Measurements from ENCODE around the gene TEFM.
"Not testable (repeated sequence)": the region's sequence is repeated elsewhere in the genome, so short reads cannot be mapped to it uniquely, and the experiment has no call there.

TEFM gene

GRCh38 chr17:30920683-30921543, 14.9 kb upstream of the TEFM start:
- DNase-seq (ENCODE audit: low read depth), result no peak

DNA sequence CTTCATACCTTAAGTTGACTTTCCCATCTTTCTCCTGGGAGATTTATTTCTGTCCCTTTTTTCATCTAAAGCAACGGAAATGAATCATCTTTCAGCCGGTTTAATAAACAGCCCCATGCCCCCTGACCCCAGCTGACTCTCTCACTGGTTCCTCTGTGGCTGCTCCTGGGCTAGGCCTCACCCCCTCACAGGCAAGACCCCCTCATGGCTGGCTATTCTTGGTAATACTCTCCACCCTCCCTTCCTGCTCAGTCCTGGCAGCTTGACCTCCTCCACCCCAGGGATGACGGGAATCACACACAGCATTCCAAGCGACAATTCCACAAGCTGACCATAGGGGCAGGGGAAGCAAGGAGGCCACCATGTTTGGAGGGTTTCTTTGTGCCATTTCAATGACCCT, 14.2 kb upstream of the TEFM start:
- no peak for DNase-seq (ENCODE audit: low read depth)

DNA sequence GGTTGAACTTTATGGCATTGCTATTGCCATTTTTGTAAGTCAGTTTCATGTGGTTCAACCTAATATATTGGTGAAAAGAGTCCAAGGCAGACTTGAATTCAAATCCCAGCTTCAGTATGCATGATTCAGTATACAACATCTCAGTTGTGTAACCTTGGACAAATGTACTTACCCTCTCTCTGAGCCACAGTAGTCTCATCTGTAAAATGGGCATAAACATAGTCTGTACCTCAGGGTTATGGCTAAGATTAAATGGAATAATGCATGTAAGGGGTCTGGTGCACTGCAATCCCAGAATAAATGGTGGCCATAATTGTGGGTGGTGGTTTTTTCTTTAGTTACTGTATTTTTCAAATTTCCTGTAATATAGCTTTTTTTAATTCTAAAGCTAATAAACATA, 11.0 kb upstream of the TEFM start:
- DNase-seq (ENCODE audit: low read depth), result no peak

DNA sequence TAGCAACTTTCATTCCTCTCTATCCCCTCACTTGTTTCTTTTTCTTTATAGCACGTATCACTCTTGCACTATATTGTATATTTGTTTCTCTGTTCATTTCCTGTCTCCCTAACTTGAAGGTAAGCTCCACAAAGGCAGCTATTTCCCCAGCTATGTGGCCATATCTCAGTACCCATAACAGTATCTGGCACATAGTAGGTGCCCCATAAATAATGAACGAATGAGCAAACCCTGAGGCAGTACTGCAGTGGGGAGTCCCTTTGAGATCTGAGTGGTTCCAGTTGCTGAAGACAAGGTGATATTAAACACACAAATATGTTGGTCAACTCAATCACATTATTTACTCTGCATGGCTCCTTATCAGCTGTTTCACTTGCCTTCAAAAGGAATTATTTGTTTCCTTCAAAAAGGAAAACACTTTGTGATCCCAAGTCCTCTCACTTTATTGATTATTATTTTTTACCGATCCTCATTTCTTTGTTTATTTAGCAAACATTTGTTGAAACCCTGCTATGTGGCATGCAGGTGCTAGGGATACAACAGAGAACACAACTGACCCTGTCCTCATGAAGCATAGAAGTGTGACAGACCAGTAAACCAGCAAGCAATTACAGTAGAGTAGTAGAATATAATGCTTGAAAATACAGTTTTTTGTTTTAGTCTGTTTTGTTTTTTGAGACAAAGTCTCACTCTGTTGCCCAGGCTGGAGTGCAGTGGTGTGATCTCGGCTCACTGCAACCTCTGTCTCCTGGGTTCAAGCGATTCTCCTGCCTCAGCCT, 10.0 kb upstream of the TEFM start:
- no peak for DNase-seq (ENCODE audit: low read depth)

DNA sequence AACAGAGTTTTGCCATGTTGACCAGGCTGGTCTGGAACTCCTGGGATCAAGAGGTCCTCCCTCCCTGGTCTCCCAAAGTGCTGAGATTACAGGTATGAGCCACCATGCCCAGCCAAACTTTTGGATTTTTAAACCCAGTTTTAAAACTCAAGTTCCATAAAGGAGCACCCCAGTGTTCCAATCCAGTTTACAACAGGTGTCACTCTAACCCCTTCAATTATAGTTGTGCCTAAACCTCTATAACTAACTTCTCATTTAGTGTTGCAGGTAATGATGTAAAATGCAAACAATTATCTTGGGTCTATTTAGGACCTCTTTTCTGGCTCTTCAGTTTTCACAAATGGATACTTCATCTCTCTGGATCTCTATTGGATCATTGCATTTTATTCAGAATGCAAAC, 7.9 kb upstream of the TEFM start:
- no peak for DNase-seq (ENCODE audit: low read depth)

DNA sequence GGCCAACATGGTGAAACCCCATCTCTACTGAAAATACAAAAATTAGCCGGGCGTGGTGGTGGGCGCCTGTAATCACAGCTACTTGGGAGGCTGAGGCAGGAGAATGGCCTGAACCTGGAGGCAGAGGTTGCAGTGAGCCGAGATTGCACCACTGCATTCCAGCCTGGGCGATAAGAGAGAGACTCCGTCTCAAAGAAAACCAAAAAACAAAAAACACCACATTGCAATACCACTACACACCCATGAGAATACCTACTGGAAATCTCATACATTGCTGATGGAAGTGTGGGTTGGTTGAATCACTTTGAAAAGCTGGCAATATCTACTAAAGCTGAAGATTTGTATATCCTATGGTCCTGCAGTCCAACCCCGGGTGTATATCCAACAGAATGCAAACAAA, 4.1 kb upstream of the TEFM start:
- DNase-seq (ENCODE audit: low read depth), result not testable (repeated sequence)

DNA sequence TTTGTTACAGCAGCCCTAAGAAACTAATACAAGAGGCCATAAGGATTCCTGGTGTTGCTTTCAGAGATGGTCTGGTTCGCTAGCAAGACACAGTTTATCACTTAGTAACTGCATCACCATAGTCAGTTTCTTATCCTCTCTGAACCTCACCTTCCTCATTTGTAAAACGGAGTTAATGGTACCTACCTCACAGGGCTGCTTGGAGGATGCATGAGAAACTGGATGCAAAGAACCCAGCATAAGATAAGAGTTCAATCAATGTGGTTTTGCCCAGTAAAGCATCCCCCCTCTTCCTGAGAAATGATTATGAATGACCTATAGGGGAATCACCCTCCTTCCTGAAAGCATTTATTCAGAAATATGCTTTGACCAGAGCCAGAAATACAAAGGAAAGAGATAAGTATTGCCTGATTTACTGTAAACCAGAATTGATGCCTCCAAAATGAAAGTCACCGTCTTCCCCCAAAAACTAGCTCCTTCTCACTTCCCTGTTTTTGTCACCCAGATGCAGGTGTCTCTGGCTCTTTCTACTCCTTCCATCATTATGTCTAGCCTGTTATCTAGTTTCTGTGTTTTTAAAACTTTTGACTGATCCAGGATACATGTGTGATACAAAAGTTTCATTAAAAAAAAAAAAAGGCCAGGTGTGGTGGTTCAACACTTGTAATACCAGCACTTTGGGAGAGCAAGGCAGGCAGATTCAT, 2.8 kb upstream of the TEFM start:
- no peak for DNase-seq (ENCODE audit: low read depth)

- DNase-seq (ENCODE audit: low read depth), result no peak
Measured at GRCh38 chr17:30905742-30906100, 317 bp downstream of the TEFM start.

GRCh38 chr17:30897311-30897710, 8.7 kb downstream of the TEFM start:
- no peak for DNase-seq (ENCODE audit: low read depth)

DNA sequence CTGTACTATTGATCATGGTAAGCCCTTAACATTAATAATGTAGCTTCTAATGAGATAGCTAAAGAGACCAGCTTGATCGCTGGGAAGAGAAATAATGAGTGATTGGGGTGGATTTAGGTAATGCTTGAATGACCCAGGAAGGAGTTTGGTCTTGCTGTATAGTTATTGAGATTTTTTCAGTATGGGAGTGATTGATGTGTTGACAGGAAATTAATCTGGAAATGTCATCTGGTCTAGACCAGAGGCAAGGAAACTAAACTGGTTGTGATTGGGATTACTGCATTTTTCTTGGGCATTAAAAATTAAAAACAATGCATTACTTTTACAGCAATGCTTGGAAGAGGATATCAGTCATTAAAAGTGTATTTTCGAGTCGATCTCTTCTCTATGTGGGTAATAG, 11.8 kb downstream of the TEFM start:
- DNase-seq (ENCODE audit: low read depth), result no peak

GRCh38 chr17:30886187-30886586, 19.9 kb downstream of the TEFM start:
- no peak for DNase-seq (ENCODE audit: low read depth)

- DNase-seq (ENCODE audit: low read depth), result no peak
Measured at GRCh38 chr17:30869005-30869404, 37.0 kb downstream of the TEFM start.

DNA sequence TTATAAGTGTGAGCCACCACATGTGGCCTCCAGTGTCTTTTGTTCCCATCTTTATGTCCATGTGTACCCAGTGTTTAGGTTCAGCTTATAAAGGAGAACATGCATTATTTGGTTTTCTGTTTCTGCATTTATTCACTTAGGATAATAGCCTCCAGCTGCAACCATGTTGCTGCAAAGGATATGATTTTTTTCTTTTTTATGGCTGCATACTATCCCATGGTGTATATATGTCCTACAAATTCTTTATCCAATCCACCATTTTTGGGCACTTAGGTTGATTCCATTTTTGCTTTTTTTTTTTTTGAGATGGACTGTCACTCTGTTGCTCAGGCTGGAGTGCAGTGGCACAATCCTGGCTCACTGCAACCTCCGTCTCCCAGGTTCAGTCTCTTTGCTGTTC, 41.4 kb downstream of the TEFM start:
- DNase-seq (ENCODE audit: low read depth), result no peak

DNA sequence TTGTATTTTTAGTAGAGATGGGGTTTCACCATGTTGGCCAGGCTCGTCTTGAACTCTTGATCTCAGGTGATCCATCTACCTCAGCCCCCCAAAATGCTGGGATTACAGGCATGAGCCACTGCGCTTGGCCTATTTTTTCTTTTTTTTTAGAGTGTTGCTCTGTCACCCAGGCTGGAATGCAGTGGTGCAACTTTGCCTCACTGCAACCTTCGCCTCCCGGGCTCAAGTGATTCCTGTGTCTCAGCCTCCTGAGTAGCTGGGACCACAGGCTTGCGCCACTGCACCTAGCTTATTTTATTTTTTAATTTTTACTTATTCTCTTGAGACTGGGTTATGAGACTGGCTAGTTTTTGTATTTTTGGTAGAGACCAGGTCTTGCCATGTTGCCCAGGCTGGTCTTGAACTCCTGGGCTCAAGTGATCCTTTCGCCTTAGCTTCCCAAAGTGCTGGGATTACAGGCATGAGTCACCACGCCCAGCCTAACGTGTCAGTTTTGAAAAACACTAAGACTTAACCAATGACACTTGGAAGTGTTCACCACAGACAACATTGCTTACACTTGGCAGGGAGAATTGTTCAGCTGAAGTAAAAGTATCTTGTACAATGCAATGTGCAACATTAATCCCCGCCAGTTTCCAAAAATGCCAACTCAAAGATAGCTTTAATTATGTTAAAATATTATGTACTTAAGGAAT, 47.3 kb downstream of the TEFM start:
- no peak for DNase-seq (ENCODE audit: low read depth)

DNA sequence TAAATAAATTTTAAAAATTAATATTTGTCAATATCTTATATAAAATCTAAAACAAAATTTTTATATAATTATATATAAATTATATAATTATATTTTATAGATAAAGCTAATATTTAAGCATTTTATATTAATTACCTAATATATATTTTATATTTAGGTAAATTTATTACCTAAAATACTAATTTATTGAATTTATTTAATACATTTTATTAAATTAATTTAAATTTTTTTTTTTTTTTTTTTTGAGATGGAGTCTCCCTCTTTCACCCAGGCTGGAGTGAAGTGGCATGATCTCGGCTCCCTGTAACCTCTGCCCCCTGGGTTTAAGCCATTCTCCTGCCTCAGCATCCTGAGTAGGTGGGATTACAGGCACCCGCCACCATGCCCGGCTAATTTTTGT, 51.9 kb downstream of the TEFM start:
- no peak for DNase-seq (ENCODE audit: low read depth)
